ENCODE data around the gene TNFRSF17.

Gene TNFRSF17

DNA sequence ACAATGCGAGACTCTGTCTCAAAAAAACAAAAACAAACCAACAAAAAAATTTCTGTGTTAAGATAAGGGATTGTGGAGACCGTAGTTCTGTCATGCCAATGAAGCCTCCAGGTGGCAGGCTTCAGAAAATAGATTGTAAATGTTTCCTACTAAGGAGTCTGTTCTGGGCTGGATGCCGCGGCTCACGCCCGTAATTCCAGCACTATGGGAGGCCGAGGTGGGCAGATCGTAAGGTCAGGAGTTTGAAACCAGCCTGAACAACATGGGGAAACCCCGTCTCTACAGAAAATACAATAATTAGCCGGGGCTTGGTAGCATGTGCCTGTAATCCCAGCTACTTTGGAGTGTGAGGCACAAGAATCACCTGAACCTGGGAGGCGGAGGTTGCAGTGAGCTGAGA, 7.1 kb downstream of the TNFRSF17 start:
- DNase-seq = no peak

DNA sequence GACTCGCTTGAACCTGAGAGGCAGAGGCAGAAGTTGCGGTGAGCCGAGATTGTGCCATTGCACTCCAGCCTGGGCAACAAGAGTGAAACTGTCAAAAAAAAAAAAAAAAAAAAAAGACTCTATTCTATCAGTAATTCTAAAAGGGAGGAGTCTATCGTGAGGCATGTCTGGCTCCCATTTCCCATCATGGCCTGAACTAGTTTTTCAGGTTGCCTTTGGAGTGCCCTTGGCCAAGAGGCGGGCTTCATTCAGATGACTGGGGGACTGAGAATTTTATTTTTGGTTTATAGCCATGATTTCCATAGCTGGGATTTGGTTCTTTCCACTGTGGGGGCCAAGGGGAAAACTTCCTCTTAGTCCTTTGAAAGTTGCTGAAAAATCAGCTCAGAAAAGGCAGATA, 8.1 kb downstream of the TNFRSF17 start:
- no peak for DNase-seq

DNA sequence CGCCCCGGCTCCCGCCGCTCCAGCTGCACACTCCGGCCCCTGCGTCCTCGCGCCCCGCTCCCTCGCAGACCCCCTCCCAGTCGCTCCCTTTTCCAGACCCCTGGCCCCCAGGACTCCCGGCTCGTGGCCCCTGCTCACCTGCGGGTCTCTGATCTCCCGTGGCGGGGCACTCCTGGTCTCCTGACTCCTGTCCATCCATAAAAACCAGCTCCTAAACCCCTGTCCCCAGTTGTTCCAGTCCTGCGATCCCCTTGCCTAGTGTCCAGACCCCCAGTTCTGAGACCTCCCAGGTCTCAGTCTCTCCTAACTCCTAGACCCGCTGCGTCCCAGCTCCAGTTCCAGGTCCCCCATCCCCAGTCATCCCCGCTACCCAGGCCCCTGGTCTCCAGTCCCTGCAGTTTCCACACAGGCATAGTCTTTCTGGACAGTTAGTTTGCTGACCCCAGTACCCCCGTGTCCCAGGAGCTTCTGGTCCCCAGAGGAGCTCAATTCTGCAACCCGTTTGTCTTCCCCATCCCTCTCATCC, 11.9 kb downstream of the TNFRSF17 start:
- DNase-seq = peak in 1 of 2 experiments; percentile 1

DNA sequence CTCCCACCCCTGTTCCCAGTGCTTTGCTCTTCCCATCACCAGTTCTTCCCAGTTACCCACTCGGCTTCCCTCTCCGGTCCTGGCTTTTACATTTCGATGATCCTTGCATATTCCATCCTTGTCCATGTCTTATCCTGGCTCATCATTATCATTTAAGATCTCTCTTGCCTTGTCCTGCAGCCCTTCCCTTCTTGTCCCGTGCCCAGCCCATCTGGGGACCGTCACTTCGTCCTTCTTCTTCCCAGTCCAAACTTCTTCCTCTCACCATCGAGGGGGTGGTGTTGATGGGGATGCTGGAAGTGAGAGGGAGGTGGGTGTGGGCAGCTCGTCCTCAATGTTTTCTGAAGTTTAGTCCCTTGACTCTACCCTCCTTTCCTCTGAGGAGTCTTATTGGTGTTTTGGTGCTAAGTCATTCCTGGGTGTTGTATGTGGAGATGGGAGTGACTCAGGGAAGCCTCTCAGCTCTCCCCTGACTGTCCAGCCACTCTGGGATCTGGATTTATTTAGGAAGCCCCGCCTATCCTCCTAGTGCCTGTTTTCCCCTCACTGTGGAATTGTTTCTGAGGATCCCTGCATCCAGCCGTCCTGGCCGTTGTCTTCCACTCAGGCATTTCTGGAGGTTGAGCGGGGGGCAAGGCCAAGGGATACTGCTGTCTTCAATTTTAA, 12.5 kb downstream of the TNFRSF17 start:
- no peak for DNase-seq

DNA sequence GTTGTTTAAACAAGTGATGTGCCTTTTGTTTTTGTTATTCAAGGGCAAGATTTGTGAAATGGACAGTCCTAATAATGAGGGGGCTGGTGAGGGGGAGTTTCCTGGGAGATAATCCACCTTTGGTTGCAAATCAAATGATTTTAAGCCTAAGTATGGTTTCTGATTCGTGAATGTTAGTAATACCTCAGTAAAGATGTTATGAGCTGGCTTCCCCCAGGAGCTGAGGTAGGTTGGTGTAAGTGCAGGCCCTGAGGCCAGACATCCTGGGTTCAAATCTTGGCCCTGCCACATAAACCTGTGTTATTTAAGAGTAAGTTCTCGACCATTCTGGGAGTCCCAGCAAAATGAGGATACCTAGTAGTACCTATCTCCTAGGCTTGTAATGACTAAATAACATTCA, 13.1 kb downstream of the TNFRSF17 start:
- DNase-seq = no peak

DNA sequence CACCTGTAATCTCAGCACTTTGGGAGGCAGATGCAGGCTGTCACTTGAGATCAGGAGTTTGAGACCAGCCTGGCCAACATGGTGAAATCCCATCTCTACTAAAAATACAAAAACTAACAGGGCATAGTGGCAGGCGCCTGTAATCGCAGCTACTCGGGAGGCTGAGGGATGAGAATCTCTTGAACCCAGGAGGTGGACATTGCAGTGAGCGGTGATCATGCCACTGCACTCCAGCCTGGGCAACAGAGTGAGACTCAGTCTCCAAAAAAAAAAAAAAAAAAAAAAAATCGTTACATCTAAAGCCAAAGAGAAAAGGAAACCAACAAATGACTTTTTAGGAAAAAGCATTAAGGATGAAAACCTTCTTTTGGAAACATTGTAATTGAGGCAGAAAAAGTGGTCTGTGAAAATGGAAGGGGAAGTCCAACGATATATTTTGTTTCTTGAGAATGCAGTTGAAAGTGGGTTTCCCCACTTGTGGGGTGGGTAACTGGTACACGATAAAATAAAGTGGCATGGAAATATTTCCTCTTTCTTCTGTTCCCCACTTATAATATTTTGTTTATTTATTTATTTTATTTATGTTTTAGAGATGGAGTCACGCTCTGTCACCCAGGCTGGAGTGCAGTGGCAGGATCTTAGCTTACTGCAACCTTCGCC, 14.1 kb downstream of the TNFRSF17 start:
- DNase-seq = no peak

DNA sequence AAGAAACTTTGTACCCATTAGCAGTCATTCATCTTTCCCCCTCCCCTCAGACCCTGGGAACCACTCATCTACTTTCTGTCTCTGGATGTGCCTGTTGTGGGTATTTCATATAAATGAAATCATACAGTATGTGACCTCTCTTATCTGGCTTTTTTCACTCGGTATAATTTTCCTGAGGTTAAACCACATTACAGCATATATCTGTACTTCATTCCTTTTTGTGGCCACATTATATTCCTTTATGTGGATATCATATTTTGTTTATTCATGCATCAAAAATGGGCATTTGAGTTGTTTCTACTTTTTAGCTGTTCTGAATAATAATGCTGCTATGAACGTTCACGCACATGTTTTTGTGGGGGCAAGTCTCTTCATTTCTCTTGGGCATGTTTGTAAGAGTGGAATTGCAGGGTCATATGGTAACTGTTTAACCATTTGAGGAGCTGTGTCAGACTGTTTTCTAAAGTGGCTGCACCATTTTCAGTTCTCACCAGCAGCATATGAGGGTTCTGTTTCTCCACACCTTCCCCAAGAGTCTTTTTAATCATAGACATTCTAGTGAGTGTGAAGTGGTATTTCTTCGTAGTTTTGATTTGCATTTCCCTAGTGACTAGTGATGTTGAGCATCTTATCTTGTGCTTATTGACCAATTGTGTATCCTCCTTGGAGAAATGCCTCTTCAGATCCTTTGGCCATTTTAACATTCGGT, 15.3 kb downstream of the TNFRSF17 start:
- no peak for DNase-seq

DNA sequence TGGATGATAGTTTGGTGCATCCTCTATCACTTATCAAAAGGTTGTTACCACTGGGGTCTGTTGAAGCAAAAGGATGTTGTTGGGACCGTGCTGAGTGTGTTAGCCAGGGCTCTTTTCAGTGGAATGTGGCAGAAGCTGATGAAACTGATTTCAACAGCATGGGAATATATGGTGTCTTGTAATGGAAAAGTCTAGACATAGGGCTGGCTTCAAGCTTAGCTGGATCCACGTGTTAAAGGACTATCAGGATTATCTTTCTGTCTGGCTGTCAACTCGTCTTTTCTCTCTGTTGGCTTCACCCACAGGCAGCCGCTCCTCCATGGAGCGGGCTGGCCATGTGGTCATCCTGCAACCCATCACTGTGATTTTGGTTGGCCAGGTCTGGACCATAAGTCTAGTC, 20.2 kb downstream of the TNFRSF17 start:
- DNase-seq = no peak

DNA sequence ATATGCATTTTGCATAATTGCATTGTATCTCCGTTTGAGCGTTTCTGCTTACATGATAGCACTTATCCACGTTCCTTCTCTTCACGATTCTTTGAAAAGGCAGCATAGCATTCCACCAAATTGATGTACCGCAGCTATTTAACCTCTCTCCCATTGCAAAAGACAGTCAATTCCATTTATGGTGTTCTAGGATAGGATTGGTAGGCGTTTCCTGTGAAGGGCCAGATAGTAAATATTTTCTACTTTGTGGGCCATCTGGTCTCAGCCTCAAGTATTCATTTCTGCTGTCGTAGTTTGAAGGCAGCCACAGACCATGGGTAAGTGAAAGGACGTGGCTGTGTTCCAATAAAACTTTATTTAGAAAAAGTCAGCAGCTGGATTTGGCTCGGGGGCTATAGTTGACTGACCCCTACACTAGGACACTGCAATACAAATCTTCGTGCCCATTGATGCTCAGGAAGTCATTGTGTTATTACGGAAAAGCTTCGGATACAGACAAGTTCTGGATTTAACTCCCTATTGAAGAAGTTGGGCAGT, 21.6 kb downstream of the TNFRSF17 start:
- no peak for DNase-seq

DNA sequence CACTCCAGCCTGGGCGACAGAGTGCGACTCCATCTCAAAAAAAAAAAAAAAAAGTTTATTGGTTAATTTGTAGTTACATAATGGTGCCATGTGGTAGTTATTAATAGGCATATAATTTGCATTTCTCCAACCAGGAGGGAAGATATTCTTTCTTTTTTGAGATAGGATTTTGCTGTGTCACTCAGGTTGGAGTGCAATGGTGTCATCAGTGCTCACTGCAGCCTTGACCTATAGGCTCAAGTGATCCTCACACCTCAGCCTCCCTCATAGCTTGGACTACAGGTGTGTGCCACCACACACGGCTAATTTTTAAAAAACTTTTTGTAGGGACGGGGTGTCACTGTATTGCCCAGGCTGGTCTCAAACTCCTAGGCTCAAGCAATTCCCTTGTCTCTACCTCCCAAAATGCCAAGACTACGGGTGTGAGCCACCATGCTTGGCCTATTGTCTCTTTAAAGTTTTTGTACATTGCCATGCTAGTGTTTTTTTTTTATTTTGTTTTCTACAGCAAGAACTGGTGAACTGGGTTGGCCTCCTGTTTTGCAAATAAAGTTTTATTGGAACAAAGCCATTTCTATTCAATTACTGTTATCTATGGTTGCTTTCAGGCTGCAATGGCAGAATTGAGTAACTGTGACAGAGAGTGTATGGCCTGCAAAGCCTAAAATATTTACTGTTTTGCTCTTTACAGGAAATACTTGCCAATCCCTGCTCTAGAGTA, 23.4 kb downstream of the TNFRSF17 start:
- no peak for DNase-seq

DNA sequence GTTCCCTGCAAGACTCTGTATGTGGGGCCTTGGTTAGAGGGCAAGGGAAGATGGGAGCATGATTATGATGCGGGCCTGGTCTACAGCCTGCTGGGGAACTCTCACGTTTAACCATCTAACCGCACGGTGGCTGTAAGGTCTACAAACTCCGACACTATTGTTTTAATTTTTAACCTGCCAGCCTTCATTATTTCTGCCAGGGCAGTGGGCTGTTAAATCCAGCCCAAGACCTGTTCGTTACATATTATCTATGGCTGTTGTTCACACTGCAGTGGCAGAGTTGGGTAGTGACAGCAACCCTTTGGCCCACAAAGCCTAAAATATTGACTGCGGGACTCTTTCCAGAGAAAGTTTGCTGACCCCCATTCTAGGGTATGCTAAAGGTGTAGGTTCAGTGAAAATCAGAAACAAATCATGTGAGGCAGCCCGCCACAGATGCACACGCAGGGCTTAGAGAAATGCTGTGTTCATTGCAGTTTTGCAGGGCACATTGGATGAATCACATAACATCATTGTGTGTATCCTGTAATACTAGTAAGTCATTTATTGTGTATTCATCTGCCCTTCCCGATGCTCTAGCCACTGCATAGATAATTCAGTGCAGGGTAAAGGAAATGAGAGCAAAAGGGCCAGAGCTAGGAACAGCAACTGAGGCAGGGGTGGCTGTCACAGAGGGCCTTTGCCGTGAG, 25.8 kb downstream of the TNFRSF17 start:
- DNase-seq = no peak

DNA sequence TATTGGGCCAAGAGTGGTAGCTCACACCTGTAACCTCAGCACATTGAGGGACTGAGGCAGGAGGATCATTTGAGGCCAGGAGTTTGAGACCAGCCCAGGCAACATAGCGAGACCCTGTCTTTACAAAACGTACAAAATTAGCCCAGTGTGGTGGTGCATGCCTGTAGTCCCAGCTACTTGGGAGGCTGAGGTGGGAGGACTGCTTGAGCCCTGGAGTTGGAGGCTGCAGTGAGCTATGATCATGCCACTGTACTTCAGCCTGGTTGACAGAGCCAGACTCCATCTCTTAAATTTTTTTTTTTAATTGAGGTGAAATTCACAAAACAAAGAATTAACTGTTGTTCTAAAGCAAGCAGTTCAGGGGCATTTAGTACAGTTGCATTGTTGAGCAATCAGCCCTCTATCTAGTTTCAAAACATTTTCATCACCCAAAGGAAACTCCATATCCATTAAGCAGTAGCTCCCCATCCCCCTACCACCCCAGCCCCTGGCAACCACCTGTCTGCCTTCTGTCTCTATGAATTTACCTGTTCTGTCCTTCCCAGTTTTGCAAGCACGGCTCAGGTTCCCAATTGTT, 27.1 kb downstream of the TNFRSF17 start:
- DNase-seq = no peak

DNA sequence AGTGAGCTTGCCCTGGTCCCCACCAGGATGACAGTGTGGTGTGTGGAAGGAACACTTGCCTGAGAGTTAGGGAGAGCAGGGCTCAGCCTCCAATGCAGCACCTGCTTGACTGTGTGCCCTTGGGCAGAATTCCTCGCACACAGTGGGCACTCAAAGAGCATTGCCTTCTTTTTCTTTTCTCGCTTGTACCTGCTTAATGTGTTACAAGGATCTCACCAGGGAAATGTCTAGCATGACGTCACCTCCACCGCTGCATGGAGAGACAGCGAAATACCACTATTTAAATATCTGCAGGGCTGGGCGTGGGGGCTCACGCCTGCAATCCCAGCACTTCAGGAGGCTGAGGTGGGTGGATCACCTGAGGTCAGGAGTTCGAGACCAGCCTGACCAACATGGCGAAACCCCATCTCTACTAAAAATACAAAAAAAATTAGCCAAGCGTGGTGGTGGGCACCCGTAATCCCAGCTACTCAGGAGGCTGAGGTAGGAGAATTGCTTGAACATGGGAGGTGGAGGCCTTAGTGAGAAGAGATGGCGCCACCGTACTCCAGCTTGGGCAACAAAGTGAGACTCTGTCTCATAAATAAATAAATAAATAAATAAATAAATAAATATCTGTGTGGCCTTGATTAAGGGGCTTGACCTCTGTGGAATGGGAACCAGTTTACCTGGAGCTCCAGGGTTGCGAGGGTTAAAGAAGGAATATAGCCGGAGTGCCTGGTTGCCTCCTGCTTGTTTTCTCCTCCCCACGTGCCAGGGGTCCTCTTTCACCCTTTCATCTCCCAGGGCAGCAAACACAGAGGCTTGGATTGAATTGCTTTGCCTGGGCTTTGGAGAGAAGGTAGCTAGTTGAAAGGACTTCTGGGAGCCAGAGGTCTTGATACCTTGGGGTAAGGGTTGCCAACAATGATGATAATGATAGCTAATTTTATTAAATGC, 27.8 kb downstream of the TNFRSF17 start:
- no peak for DNase-seq

DNA sequence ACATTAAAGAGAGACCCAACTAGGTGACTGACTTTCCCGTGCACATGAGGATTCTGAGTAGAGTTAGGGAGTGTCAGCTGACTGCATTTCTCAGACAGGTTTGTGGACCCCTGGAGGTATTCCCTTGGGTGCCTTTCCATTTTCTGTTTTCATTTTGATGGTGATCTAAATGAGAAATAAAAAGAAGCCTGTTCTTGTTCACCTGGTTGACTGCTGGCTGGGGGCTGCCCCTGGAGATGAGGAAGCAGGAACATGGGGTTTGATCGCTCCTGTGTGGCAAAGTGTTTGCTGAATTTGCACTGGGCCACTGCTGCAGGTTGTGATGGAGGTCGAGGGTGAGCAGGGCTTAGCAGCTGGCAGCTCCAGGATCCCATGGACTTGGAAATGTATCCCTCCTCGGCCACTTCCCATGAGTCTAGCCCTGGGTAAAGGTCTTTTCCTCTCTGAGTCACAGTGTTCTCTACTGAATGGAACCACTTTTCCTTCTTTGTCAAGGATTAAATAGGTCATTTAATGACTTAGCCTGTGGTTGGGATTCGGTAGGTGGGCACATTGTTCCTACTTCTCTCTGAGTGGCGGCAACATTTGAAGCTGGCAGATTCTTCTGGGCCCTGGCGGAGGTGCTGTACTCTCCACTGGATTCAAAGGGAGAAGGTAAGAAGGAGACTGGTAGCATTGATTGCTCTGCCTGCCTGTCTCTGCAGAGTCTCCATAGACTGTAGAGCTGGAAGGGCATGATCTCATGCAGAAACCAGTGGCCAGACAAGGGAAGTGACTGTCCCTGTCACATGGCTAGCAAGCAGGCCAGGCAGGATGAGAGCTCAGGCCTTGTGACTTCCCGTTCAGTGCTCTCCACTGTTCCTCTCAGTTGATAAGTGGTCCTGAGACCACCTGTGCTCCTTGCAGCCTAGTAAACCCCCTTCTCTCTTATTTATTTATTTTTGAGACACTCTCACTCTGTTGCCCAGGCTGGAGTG, 29.4 kb downstream of the TNFRSF17 start:
- DNase-seq = no peak

DNA sequence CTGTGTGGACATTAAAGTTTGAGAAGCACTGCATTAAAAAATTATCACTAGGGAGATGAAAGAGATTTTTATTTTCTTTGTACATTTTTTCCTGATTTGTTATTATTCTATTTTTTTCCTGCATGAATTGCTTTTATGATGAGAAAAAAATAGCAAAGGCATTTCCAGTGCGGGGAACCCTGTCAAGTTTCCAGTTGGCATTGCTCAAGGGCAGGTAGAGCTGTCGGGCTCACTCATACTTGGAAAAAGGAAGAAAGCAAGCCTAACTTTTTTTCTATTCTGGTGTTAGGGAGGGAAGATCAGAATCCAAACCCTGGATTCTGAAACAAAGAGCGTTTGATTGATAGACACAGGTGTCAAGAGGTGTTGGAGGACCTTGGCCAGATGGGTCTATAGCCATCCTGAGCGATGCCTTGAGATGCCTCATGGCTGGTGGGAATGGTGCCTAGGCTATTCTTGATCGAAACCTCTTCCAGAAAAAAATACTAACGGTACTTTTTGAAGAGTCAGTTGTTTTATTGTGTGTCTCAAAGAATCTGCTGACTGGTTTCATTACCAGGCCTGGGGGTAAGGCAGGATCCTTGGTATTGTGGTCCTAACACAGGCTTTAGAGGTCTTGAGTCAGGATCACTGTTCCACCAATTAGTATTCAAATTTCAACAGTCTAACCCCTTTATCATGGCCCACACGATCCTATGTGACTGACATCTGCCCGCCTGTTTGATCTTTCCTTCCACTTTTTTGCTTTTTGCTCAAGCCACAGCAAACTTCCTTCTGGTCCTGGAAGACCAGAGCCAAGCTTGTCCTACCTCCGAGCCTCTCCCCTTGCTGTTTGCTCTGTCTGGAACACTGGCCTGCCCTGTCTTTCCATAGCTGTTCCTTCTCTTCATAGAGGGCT, 31.7 kb downstream of the TNFRSF17 start:
- DNase-seq = no peak

DNA sequence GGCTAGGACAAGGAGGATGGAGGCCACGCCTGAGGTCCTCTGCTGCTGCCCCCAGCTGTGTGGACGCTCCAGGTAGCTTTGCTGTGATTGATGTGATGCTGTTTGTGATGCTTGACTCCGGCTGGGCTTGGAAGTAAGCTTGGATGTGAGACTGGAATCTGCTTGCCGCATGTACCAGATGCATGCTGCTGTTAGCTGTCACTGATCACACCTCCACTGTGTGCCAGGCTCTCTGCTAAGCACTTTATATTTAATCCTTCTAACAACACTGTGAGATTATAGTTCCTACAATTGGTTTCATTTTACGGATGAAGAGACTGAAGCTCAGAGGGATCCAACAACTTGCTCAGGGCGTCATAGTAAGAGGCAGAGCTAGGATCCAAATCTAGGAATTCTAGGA, 35.0 kb downstream of the TNFRSF17 start:
- DNase-seq = no peak

DNA sequence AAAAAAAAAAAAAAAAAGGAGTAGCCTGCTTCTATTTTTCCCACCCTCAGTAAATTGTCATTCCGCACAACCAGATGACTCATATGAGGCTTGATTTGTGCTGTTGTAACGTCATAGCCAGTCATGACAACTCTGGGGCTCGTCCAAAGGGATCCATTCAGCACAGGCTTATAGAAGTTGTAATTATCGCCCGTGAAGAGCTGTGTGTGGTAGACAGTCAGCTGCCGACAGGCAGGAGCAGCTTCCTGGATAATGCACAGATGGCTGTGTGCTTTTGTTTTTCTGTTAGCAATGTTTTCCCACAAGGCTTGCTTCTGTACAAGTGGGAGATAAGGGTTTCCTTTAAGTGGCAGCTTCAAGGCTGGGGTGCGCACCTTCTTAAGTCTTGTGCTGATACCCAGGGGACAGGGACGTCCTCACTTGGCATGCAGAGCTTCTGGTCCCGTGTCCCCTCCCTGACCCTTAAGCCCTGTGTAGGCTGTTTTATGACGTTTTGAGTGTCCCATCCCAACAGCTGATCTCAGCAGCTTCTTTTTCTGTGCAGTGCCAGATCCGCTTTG, 37.5 kb downstream of the TNFRSF17 start:
- DNase-seq = no peak

DNA sequence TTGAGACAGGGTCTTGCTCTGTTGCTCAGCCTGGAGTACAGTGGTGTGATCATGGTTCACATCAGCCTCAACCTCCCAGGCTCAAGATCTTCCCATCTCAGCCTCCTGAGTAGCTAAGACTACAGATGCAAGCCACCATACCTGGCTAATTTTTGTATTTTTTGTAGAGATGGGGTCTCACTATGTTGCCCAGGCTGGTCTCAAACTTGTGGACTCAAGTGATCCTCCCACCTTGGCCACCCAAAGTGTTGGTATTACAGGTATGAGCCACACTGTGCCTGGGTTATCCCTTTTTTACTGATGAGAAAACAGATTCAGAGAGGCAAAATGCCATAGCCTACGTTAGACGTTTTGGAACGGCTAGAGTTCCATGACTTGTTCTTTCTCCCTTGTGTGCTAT, 41.6 kb downstream of the TNFRSF17 start:
- no peak for DNase-seq

All from activated CD4-positive, alpha-beta T cell treated with anti-CD3 and anti-CD28 coated beads, Interleukin-2, amount 50 U/mL, for 4 hours (primary cell).